GM21825 (cell line): Measurements from ENCODE around the gene NET1.
A peak's percentile ranks its signal among the peaks of the same experiment; 100 is the strongest.
"Not testable (repeated sequence)": the region's sequence is repeated elsewhere in the genome, so short reads cannot be mapped to it uniquely, and the experiment has no call there.

ENCODE experiments used
- ATAC-seq: cut with Tn5 transposase; IDR thresholded peaks from one replicate; pipeline ENCODE4 v1.9.1; 2021; ENCODE audit warnings: mild to moderate bottlenecking, moderate library complexity; ENCODE audit not compliant: unreplicated experiment

Gene NET1

GRCh38 chr10:5412277-5412941 lies at the start of gene NET1:
NET1 (plus strand) TSS chr10:5412557; CDS start chr10:5412693, 136 bp downstream.
- ATAC-seq, result peak; percentile 99

GRCh38 chr10:5362873-5363272 lies 49.5 kb upstream of the NET1 start:
- ATAC-seq, result no peak

GRCh38 chr10:5364374-5364773 lies 48.0 kb upstream of the NET1 start:
- ATAC-seq, result no peak

- no peak for ATAC-seq
Measured at GRCh38 chr10:5364890-5365338, 47.4 kb upstream of the NET1 start, which contains the start of gene UCN3. UCN3 (plus strand) TSS chr10:5364966; CDS start chr10:5373721, 8,755 bp downstream.

GRCh38 chr10:5365928-5366327 lies 46.4 kb upstream of the NET1 start:
- no peak for ATAC-seq

GRCh38 chr10:5369362-5370158 lies 42.8 kb upstream of the NET1 start:
- ATAC-seq, result no peak

GRCh38 chr10:5370493-5371352 lies 41.6 kb upstream of the NET1 start:
- ATAC-seq, result no peak

GRCh38 chr10:5373307-5373706 lies 39.0 kb upstream of the NET1 start:
- ATAC-seq, result no peak

- no peak for ATAC-seq
Measured at GRCh38 chr10:5373891-5374611, 38.3 kb upstream of the NET1 start.

GRCh38 chr10:5376450-5376849 lies 35.9 kb upstream of the NET1 start:
- ATAC-seq, result no peak

GRCh38 chr10:5379202-5379601 lies 33.2 kb upstream of the NET1 start:
- ATAC-seq, result not testable (repeated sequence)

- ATAC-seq, result not testable (repeated sequence)
Measured at GRCh38 chr10:5380395-5380794, 32.0 kb upstream of the NET1 start.

GRCh38 chr10:5381187-5381586 lies 31.2 kb upstream of the NET1 start:
- no peak for ATAC-seq

GRCh38 chr10:5385224-5385623 lies 27.1 kb upstream of the NET1 start:
- no peak for ATAC-seq

GRCh38 chr10:5387169-5387568 lies 25.2 kb upstream of the NET1 start:
- ATAC-seq, result no peak

GRCh38 chr10:5390607-5391205 lies 21.7 kb upstream of the NET1 start:
- no peak for ATAC-seq

GRCh38 chr10:5391790-5392189 lies 20.6 kb upstream of the NET1 start:
- ATAC-seq, result no peak

- no peak for ATAC-seq
Measured at GRCh38 chr10:5393529-5393928, 18.8 kb upstream of the NET1 start.

- no peak for ATAC-seq
Measured at GRCh38 chr10:5395168-5395567, 17.2 kb upstream of the NET1 start.
